Adrenal gland (tissue), 5 donors: ENCODE measurements around the gene IGSF6.

Experiments
- POLR2A ChIP-seq, 2 donors: fragments of 450-650 bp; IDR thresholded peaks; one replicate each; pipeline ENCODE4 v1.6.1; 2017; ENCODE audit warnings: antibody characterized with exemption in 2 of 2, mild to moderate bottlenecking in 2 of 2, moderate library complexity in 1 of 2
- TF ChIP-seq, protein P1 (sequence below), 6 experiments: fragments of 450-650 bp in 4 of 6; fragments of 200-600 bp in 2 of 6; sonication (generic) in 1 of 6; IDR thresholded peaks; 1 replicate in 5 of 6; 2 replicates in 1 of 6; pipeline versions ENCODE4 v1.5.1 to v1.8.0; 2016 to 2021; ENCODE audit warnings: antibody characterized with exemption in 6 of 6, mild to moderate bottlenecking in 2 of 6, moderate library complexity in 1 of 6
- donor health status: DM: no; HTN: no; CAD: no.

DNA sequence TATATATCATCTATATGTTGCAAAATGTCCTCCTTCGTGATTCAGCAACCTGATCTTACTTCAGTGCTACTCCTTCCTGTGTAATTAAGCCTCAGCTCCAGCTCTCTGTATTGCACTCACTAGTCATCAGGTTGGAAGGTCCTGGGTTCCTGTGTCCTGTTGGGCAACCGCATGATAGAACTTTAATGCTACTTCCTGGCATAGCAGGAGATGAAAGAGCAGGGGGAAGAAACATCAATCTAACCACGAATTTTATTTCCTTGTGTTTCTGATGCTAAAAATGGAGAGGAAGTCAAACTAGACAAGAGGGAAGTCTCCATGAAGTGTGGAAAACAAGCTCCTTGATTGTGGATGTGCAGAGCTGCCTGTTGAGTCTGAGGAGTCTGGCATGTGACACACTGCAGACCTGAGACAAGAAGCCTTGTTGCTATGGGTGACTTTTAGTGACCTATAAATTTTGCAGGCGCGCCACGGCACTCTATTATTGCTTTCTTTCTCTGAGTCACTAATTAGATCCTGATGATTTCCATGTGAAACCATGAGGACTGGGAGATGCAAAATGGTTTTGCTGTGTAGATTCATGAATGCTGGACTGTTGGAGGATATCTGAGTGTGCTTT, 25.6 kb downstream of the IGSF6 start:
- TF ChIP-seq, protein P1, sequence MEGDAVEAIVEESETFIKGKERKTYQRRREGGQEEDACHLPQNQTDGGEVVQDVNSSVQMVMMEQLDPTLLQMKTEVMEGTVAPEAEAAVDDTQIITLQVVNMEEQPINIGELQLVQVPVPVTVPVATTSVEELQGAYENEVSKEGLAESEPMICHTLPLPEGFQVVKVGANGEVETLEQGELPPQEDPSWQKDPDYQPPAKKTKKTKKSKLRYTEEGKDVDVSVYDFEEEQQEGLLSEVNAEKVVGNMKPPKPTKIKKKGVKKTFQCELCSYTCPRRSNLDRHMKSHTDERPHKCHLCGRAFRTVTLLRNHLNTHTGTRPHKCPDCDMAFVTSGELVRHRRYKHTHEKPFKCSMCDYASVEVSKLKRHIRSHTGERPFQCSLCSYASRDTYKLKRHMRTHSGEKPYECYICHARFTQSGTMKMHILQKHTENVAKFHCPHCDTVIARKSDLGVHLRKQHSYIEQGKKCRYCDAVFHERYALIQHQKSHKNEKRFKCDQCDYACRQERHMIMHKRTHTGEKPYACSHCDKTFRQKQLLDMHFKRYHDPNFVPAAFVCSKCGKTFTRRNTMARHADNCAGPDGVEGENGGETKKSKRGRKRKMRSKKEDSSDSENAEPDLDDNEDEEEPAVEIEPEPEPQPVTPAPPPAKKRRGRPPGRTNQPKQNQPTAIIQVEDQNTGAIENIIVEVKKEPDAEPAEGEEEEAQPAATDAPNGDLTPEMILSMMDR (IDR thresholded peaks at IDR 0.05) = no peak
- no peak for TF ChIP-seq POLR2A (IDR thresholded peaks at IDR 0.05)
